IMR-90 (cell line): ENCODE results near the gene ARPC4. TPM values are rescaled to one million over a fixed set of nuclear protein-coding genes. Genes with fewer than 3 reads are reported as not detected.

Source experiments
- ATAC-seq: fragments of 200-7000 bp; cut with Tn5 transposase; 2 replicates; pipeline ENCODE4 v1.9.1; 2020; ENCODE audit warnings: low read depth, mild to moderate bottlenecking, moderate library complexity
- BruUV-seq: library from RNA; stranded (reverse); fragments of 400-500 nt; replicated peaks from 2 replicates; lab custom pipeline; 2021; lab: Mats Ljungman, UMichigan
- CTCF ChIA-PET: fragments of 300-600 bp; formaldehyde crosslinking; extraction: SDS; loops from one replicate; lab custom pipeline; 2021; ENCODE audit warnings: antibody characterized with exemption; lab: Yijun Ruan, JAX
- POLR2A ChIA-PET: fragments of 300-600 bp; sonication (Branson Sonifier 250); formaldehyde crosslinking; loops from one replicate; lab custom pipeline; 2022; ENCODE audit warnings: antibody characterized with exemption; ENCODE audit not compliant: unreplicated experiment; lab: Charles Lee
- DNase-seq: peaks from one replicate; pipeline ENCODE4 v3.0.0; 2013
- H2AFZ ChIP-seq: replicated peaks from 2 replicates; pipeline ENCODE3; 2013; ENCODE audit warnings: low read length, mild to moderate bottlenecking; ENCODE audit not compliant: poor library complexity
- H2AK5ac ChIP-seq: 2 replicates; pipeline ENCODE4 v1.6.1; 2013; ENCODE audit warnings: low read depth, low read length, inconsistent platforms
- H2AK9ac ChIP-seq: replicated peaks from 2 replicates; pipeline ENCODE3; 2013; ENCODE audit warnings: mild to moderate bottlenecking, low read depth, low read length, moderate library complexity; ENCODE audit not compliant: poor library complexity
- H2BK120ac ChIP-seq: 2 replicates; pipeline ENCODE4 v1.6.1; 2013; ENCODE audit warnings: low read depth, low read length, inconsistent platforms
- H2BK15ac ChIP-seq: 3 replicates; pipeline ENCODE4 v1.6.1; 2013; ENCODE audit warnings: low read depth, low read length, inconsistent platforms
- H2BK20ac ChIP-seq: 2 replicates; pipeline ENCODE4 v1.6.1; 2013; ENCODE audit warnings: low read depth, mild to moderate bottlenecking, inconsistent platforms, low read length, moderate library complexity
- H2BK5ac ChIP-seq: 2 replicates; pipeline ENCODE4 v1.6.1; 2013; ENCODE audit warnings: mild to moderate bottlenecking, low read depth, low read length, inconsistent platforms; ENCODE audit not compliant: poor library complexity, severe bottlenecking
- H3K14ac ChIP-seq: replicated peaks from 2 replicates; pipeline ENCODE4 v1.6.1; 2013; ENCODE audit warnings: low read depth, low read length, inconsistent platforms
- H3K18ac ChIP-seq: 2 replicates; pipeline ENCODE4 v1.6.1; 2013; ENCODE audit warnings: low read depth, low read length, control low read depth
- H3K23ac ChIP-seq: 2 replicates; pipeline ENCODE4 v1.6.1; 2013; ENCODE audit warnings: low read depth, low read length, inconsistent platforms
- H3K27ac ChIP-seq: 2 replicates; pipeline ENCODE4 v1.5.1; 2013; ENCODE audit warnings: mild to moderate bottlenecking, control low read depth, low read length; ENCODE audit not compliant: insufficient read depth
- H3K27me3 ChIP-seq: 2 replicates; pipeline ENCODE4 v1.6.1; 2013; ENCODE audit warnings: low read length; ENCODE audit not compliant: control insufficient read depth, insufficient read depth
- H3K36me3 ChIP-seq: 2 replicates; pipeline ENCODE4 v1.6.1; 2013; ENCODE audit warnings: low read length, mixed read lengths; ENCODE audit not compliant: control insufficient read depth, insufficient read depth
- H3K4ac ChIP-seq: 2 replicates; pipeline ENCODE4 v1.6.1; 2013; ENCODE audit warnings: low read depth, low read length, inconsistent platforms
- H3K4me1 ChIP-seq: 2 replicates; pipeline ENCODE4 v1.6.1; 2013; ENCODE audit warnings: low read length, mixed read lengths; ENCODE audit not compliant: control insufficient read depth, insufficient read depth
- H3K4me2 ChIP-seq: 2 replicates; pipeline ENCODE4 v1.6.1; 2013; ENCODE audit warnings: low read depth, mild to moderate bottlenecking, control low read depth, low read length, moderate library complexity
- H3K4me3 ChIP-seq: 2 replicates; pipeline ENCODE4 v1.5.1; 2013; ENCODE audit warnings: low read depth, mild to moderate bottlenecking, control low read depth, low read length, moderate library complexity; ENCODE audit not compliant: insufficient read depth
- H3K56ac ChIP-seq: 2 replicates; pipeline ENCODE4 v1.6.1; 2013; ENCODE audit warnings: low read length, inconsistent platforms; ENCODE audit not compliant: insufficient read depth; ENCODE audit errors: extremely low read depth
- H3K79me1 ChIP-seq, 2 experiments: 2 replicates each; pipeline ENCODE4 v1.6.1; 2013; ENCODE audit warnings: low read length in 2 of 2, inconsistent platforms in 1 of 2, low read depth in 1 of 2
- H3K9ac ChIP-seq: 2 replicates; pipeline ENCODE4 v1.6.1; 2013; ENCODE audit warnings: low read depth, low read length, control low read depth
- H3K9me1 ChIP-seq: 2 replicates; pipeline ENCODE4 v1.6.1; 2013; ENCODE audit warnings: low read length, inconsistent platforms; ENCODE audit not compliant: insufficient read depth
- H3K9me3 ChIP-seq: 2 replicates; pipeline ENCODE4 v1.6.1; 2013; ENCODE audit warnings: low read length; ENCODE audit not compliant: control insufficient read depth, insufficient read depth
- H4K20me1 ChIP-seq: 2 replicates; pipeline ENCODE4 v1.6.1; 2013; ENCODE audit warnings: low read length, inconsistent platforms; ENCODE audit not compliant: insufficient read depth
- H4K5ac ChIP-seq: 2 replicates; pipeline ENCODE4 v1.6.1; 2013; ENCODE audit warnings: mild to moderate bottlenecking, low read depth, low read length, control low read depth
- H4K8ac ChIP-seq, 2 experiments: 2 replicates each; pipeline ENCODE4 v1.6.1; 2013; ENCODE audit warnings: low read depth in 2 of 2, low read length in 2 of 2, control low read depth in 1 of 2, inconsistent platforms in 1 of 2
- H4K91ac ChIP-seq: 2 replicates; pipeline ENCODE4 v1.6.1; 2013; ENCODE audit warnings: low read depth, low read length, inconsistent platforms; ENCODE audit not compliant: insufficient read depth
- ELK1 ChIP-seq: fragments of 150-350 bp; IDR thresholded peaks from 2 replicates; pipeline ENCODE4 v1.6.1; 2016; ENCODE audit warnings: low read depth, mild to moderate bottlenecking, low read length, moderate library complexity, borderline replicate concordance
- POLR2A ChIP-seq: IDR thresholded peaks from 2 replicates; pipeline ENCODE4 v1.6.1; 2012; ENCODE audit warnings: mild to moderate bottlenecking, low read depth, low read length
- RAD21 ChIP-seq: IDR thresholded peaks from 2 replicates; pipeline ENCODE4 v1.6.1; 2012; ENCODE audit warnings: low read length, improper control_type of control experiment
- WGBS, 2 experiments: methylation state at CpG; one replicate each; pipeline versions ENCODE4 v1.1.5 to v1.1.7; 2013; ENCODE audit warnings: missing lambda C conversion rate in 2 of 2; ENCODE audit not compliant: insufficient read length in 1 of 2; ENCODE audit errors: extremely low coverage in 2 of 2; 5-methylcytosine and 5-hydroxymethylcytosine counted together
- dilution Hi-C: fragments of 300-500 bp; cut with HindIII; formaldehyde crosslinking; loops from one replicate; pipeline ENCODE4 v1.14.3; 2018; ENCODE audit warnings: low sequenced_read_pairs; ENCODE audit not compliant: unreplicated experiment
- in situ Hi-C: fragments of 300-500 bp; cut with MboI; formaldehyde crosslinking; loops from 3 replicates; pipeline ENCODE4 v1.14.3; 2019; ENCODE audit warnings: low sequenced_read_pairs, inconsistent platforms, mixed read lengths
- intact Hi-C: fragments of 100-400 bp; cut with micrococcal nuclease; formaldehyde crosslinking; loops from 2 replicates; pipeline ENCODE4 v1.10.0; 2022
- polyA plus RNA-seq, 3 experiments: library from polyadenylated mRNA; depleted of rRNA; stranded (reverse); fragments of >200 nt; gene quantifications; 2 replicates each; pipeline ENCODE4 v1.2.3, GENCODE V29; 2012; ENCODE audit warnings: low replicate concordance in 1 of 3
- total RNA-seq: library from RNA; depleted of rRNA; stranded (reverse); fragments of >200 nt; gene quantifications from 2 replicates; pipeline ENCODE4 v1.2.3, GENCODE V29; 2012

ARPC4 gene
- total and polyA plus RNA-seq, 2 of the 4 experiments (the other 2 are of a cell fraction): 188 to 383 TPM

GRCh38 chr3:9793161-9793781 lies 389 bp downstream of the ARPC4 start (continued):
- TF ChIP-seq ELK1: no peak

GRCh38 chr3:9794400-9794799 lies 1.5 kb downstream of the ARPC4 start:
- CTCF ChIA-PET: no interaction called here
- WGBS, 2 experiments: 90% methylated on average over 9 of the region's 11 CpGs; no CpG with 5 or more reads in 1 of the 2 experiments
- in situ Hi-C loops: no loop called here
- Histone ChIP-seq H2AFZ (no peak overlapping the region), H3K4me3 (no peak overlapping the region), H2BK15ac (no peak overlapping the region), H3K4ac (no peak overlapping the region), H3K9ac (no peak overlapping the region), H3K79me1 (peaks cover 42 to 60% of the 10 kb centered on the region in 2 experiments), H2BK5ac (no peak overlapping the region), H3K4me2 (no peak overlapping the region), H3K9me1 (peaks cover 15% of the 10 kb centered on the region), H3K23ac (no peak overlapping the region), H3K27me3 (no peaks in the 10 kb centered on the region), H3K36me3 (peaks cover 36% of the 10 kb centered on the region), H4K8ac (no peak overlapping the region), H3K14ac (no peak overlapping the region), H2AK9ac (no peak overlapping the region), H4K91ac (no peak overlapping the region), H3K18ac (no peak overlapping the region), H2BK120ac (no peak overlapping the region), H3K9me3 (no peaks in the 10 kb centered on the region), H2BK20ac (no peak overlapping the region), H2AK5ac (no peak overlapping the region), H4K5ac (no peak overlapping the region), H3K27ac (no peak overlapping the region), H3K56ac (no peak overlapping the region), H3K4me1 (peaks cover 9% of the 10 kb centered on the region), H4K20me1 (peaks cover 31% of the 10 kb centered on the region; the same call in 1 of the 2 replicates)
- no TSS peak for BruUV-seq
- DNase-seq: no peak
- intact Hi-C loops: loop anchor here (5.0 kb wide), 1 partner anchor 62 kb away; the partner anchor contains the start of gene BRPF1
- dilution Hi-C loops: no loop called here
- POLR2A ChIA-PET: no interaction called here
- no peak for ATAC-seq
- no peak for TF ChIP-seq RAD21
- TF ChIP-seq POLR2A: 0 out of 2 replicates have a peak, but pooled peaks have one; percentile 4
